NT2/D1 (cell line): ENCODE data around the gene ELAVL3.

Experiments used
- SUZ12 ChIP-seq: IDR thresholded peaks from 2 replicates; pipeline ENCODE4 v1.6.1; 2011; ENCODE audit not compliant: insufficient read length, insufficient read depth; ENCODE audit errors: extremely low read depth
- YY1 ChIP-seq: IDR thresholded peaks from 2 replicates; pipeline ENCODE4 v1.6.1; 2011; ENCODE audit not compliant: insufficient read length, insufficient read depth
- ZNF274 ChIP-seq: IDR thresholded peaks from 2 replicates; pipeline ENCODE4 v1.6.1; 2011; ENCODE audit warnings: mild to moderate bottlenecking, low read depth, low read length

DNA sequence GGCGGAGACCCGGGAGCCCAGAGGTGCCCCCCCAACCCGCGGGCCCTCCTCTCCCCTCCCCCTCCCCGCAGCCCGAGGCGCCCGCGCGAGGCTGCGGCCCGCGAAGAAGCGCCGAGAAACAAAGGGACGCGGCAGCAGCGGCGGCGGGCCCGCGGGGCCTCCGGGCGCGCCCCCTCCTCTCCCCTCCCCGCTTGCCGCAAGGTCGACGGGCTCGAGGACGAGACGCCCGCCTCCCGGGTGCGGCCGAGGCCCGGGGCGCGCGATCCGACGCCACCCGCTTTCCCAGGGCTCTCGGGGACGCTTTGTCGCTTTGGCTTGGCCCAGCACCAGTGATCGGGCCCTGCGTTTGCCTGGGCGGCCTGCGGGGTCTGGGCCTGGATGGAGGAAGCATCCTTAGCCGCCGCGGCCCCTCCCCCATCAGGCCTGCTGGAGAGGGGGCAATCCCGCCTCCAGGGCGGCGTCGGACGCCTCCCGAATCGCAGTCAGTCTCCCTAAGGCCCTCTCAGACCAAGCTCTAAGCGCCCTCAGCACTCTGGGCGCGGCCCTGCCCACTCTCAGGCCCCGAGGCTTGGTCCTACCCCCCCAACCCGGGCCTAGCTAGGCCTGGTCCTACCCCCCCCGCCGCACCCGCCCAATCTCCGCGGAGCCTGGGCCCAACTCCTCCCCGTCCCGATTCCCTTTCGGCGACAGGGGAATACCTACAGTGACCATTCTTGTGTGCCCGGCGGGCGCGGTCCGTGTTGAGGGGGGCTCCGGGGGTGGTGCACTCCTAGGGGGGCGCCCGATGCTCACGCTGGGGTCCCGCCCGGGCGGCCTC lies 740 bp downstream of the ELAVL3 start:
- no peak for TF ChIP-seq ZNF274
- TF ChIP-seq YY1, result no peak
- peak; percentile 57 for TF ChIP-seq SUZ12
